Measurements from ENCODE around the gene RARA.

- TF ChIP-seq POLR2A (IDR thresholded peaks at IDR 0.05; ENCODE audit: low read depth, low read length) (no peak), TAF1 (IDR thresholded peaks at IDR 0.05; ENCODE audit: borderline replicate concordance, low read depth, low read length) (no peak), POLR2AphosphoS5 (IDR thresholded peaks at IDR 0.05; ENCODE audit: low read depth, low read length) (no peak)
Measured at GRCh38 chr17:40309031-40309948, at the start of gene RARA.
